ENCODE data around the gene CDV3. TPM values are rescaled to one million over a fixed set of nuclear protein-coding genes. Genes with fewer than 3 reads are reported as not detected.
"Not testable (repeated sequence)": the region's sequence is repeated elsewhere in the genome, so short reads cannot be mapped to it uniquely, and the experiment has no call there.

Gene CDV3
- total RNA-seq, 4 donors from 2014 or later = 46.8 to 84.9 (median 78.8) TPM

DNA sequence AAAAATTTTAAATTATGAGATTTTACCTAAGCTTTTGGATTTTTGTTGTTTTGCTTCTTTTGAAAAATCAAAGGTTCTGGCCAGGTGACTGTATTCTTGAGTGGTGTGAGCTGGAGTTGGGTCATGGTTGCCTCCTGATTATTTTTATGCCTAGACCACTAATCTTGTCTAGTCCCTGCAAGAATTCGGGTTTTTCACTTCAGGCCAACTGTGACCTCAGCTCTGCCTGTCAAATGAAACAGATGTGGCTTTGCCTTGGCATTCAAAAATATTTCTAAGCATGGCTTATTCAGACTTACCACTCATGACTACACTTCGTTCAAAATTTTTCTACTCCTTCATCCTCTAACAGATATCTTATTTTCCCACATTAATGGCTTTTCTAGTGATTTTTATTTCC is 25.4 kb upstream of the CDV3 start:
- in situ Hi-C loops (cut with MboI; ENCODE audit: low pct_ligation_motif_present in 1 of 4, low pct_unique_long_range_greater_than_20kb in 1 of 4, low sequenced_read_pairs in 3 of 4) (no loop called here), intact Hi-C loops (cut with DNase I; ENCODE audit: low total_unique reads) (no loop called here)
- whole genome bisulfite sequencing, 2 donors (ENCODE audit: low coverage in 1 of 2) = 53 to 70% methylated on average over 2 of the region's 2 CpGs
- no peaks in the 10 kb centered on the region for H3K36me3 ChIP-seq
- H3K27me3 ChIP-seq = no peaks in the 10 kb centered on the region
- peak overlapping the region; percentile 34 to 62 (median 48) for H3K27ac ChIP-seq
- H3K4me1 ChIP-seq = peaks cover 13 to 20% (median 14%) of the 10 kb centered on the region in 4 donors
- no peak for TF ChIP-seq POLR2A (IDR thresholded peaks at IDR 0.05)
- TF ChIP-seq POLR2AphosphoS5 (IDR thresholded peaks at IDR 0.05) = no peak
- TF ChIP-seq, protein P1, sequence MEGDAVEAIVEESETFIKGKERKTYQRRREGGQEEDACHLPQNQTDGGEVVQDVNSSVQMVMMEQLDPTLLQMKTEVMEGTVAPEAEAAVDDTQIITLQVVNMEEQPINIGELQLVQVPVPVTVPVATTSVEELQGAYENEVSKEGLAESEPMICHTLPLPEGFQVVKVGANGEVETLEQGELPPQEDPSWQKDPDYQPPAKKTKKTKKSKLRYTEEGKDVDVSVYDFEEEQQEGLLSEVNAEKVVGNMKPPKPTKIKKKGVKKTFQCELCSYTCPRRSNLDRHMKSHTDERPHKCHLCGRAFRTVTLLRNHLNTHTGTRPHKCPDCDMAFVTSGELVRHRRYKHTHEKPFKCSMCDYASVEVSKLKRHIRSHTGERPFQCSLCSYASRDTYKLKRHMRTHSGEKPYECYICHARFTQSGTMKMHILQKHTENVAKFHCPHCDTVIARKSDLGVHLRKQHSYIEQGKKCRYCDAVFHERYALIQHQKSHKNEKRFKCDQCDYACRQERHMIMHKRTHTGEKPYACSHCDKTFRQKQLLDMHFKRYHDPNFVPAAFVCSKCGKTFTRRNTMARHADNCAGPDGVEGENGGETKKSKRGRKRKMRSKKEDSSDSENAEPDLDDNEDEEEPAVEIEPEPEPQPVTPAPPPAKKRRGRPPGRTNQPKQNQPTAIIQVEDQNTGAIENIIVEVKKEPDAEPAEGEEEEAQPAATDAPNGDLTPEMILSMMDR (IDR thresholded peaks at IDR 0.05) = no peak
- no peak for TF ChIP-seq EP300 (IDR thresholded peaks at IDR 0.05; ENCODE audit: low read depth)
- H3K4me3 ChIP-seq = no peak overlapping the region
- H3K9me3 ChIP-seq = no peaks in the 10 kb centered on the region
- DNase-seq = no peak

DNA sequence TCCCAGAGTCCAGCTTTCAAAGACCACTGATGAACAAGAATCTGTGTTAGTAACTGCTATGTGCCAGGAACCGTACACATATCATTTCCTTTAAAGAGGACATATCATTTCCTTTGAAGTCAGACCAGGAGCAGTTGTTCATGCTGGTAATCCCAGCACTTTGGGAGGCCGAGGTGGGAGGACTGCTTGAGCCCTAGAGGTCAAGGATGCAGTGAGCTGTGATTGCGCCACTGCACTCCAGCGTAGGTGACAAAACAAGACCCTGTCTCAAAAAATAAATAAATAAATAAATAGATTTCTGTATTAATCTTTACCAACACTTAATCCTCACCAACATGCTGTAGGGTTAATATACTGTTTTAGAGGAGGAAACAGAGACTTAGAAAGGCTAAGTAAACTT is 23.9 kb upstream of the CDV3 start:
- no peaks in the 10 kb centered on the region for H3K9me3 ChIP-seq
- intact Hi-C loops (cut with DNase I; ENCODE audit: low total_unique reads) (no loop called here), in situ Hi-C loops (cut with MboI; ENCODE audit: low pct_ligation_motif_present in 1 of 4, low pct_unique_long_range_greater_than_20kb in 1 of 4, low sequenced_read_pairs in 3 of 4) (no loop called here)
- H3K27ac ChIP-seq = no peak overlapping the region
- peaks cover 13 to 20% (median 14%) of the 10 kb centered on the region in 4 donors for H3K4me1 ChIP-seq
- H3K4me3 ChIP-seq = no peak overlapping the region
- WGBS, 2 donors (ENCODE audit: low coverage in 1 of 2) = 86% methylated on average over 4 of the region's 4 CpGs
- H3K36me3 ChIP-seq = no peaks in the 10 kb centered on the region
- DNase-seq = no peak
- H3K27me3 ChIP-seq = no peaks in the 10 kb centered on the region
- TF ChIP-seq EP300 (IDR thresholded peaks at IDR 0.05; ENCODE audit: low read depth) = no peak

DNA sequence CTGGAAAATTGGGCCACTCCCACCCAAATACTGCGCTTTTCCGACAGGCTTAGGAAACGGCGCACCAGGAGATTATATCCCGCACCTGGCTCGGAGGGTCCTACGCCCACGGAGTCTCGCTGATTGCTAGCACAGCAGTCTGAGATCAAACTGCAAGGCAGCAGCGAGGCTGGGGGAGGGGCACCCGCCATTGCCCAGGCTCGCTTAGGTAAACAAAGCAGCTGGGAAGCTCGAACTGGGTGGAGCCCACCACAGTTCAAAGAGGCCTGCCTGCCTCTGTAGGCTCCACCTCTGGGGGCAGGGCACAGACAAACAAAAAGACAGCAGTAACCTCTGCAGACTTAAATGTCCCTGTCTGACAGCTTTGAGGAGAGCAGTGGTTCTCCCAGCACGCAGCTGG is 21.9 kb upstream of the CDV3 start:
- WGBS, 2 donors (ENCODE audit: low coverage in 1 of 2) = 100% methylated on average over 5 of the region's 14 CpGs; no CpG with 5 or more reads in 1 of the 2 donors
- H3K4me1 ChIP-seq = peaks cover 13 to 20% (median 14%) of the 10 kb centered on the region in 4 donors
- intact Hi-C loops (cut with DNase I; ENCODE audit: low total_unique reads); H3K9me3 ChIP-seq; H3K4me3 ChIP-seq; H3K36me3 ChIP-seq; in situ Hi-C loops (cut with MboI; ENCODE audit: low pct_ligation_motif_present in 1 of 4, low pct_unique_long_range_greater_than_20kb in 1 of 4, low sequenced_read_pairs in 3 of 4); H3K27ac ChIP-seq; H3K27me3 ChIP-seq; DNase-seq: not testable (repeated sequence)

DNA sequence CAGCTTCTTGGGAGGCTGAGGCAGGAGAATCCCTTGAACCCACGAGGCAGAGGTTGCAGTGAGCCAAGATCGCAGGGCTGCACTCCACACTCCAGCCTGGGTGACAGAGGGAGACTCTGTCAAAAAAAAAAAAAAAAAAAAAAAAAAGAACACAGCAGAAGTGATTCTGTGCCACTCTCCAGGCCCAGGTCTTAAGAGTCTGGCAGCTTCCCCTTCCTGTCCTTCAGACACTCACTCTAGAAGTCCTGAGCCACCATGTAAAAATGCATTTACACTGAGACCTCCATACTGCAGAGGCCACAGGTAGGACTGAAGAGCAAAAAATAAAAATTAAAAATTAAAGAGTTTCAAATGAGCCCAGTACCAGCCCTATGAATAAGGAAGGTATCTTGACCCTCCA is 11.8 kb upstream of the CDV3 start:
- WGBS, 2 donors (ENCODE audit: low coverage in 1 of 2) = 60 to 97% methylated on average over 1 to 2 of the region's 2 CpGs
- DNase-seq = no peak
- Histone ChIP-seq H3K36me3 (no peaks in the 10 kb centered on the region), H3K27ac (no peak overlapping the region), H3K9me3 (no peaks in the 10 kb centered on the region), H3K4me3 (no peak overlapping the region), H3K27me3 (no peaks in the 10 kb centered on the region), H3K4me1 (no peaks in the 10 kb centered on the region)
- intact Hi-C loops (cut with DNase I; ENCODE audit: low total_unique reads) (no loop called here), in situ Hi-C loops (cut with MboI; ENCODE audit: low pct_ligation_motif_present in 1 of 4, low pct_unique_long_range_greater_than_20kb in 1 of 4, low sequenced_read_pairs in 3 of 4) (no loop called here)
- TF ChIP-seq EP300 (IDR thresholded peaks at IDR 0.05; ENCODE audit: low read depth) (no peak), POLR2A (IDR thresholded peaks at IDR 0.05) (no peak), POLR2AphosphoS5 (IDR thresholded peaks at IDR 0.05) (no peak)
- TF ChIP-seq, protein P1 (IDR thresholded peaks at IDR 0.05) = no peak

DNA sequence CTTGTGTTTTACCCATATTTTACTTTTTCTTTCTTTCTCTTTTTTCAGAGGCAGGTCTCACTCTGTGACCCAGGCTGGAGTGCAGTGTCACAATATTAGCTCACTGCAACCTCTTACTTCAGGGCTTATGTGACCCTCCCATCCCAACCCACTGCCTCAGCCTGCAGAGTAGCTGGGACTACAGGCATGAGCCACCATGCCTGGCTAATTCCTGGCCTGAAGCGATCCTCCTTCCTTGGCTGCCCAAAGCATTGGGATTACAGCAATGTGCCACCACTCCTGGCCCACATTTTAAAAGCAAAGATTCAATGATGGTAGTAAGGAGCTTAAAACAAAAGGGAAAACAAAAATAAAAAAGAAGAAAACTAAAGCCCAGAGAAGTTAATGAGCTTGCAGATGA is 11.1 kb upstream of the CDV3 start:
- TF ChIP-seq POLR2AphosphoS5 (IDR thresholded peaks at IDR 0.05) (no peak), EP300 (IDR thresholded peaks at IDR 0.05; ENCODE audit: low read depth) (no peak), POLR2A (IDR thresholded peaks at IDR 0.05) (no peak)
- TF ChIP-seq, protein P1 (IDR thresholded peaks at IDR 0.05) = no peak

More for the DNA sequence above, 11.1 kb upstream of the CDV3 start:
- WGBS, 2 donors (ENCODE audit: low coverage in 1 of 2) = 96% methylated on average over 1 of the region's 1 CpG; no CpG with 5 or more reads in 1 of the 2 donors
- DNase-seq = no peak
- H3K36me3 ChIP-seq = no peaks in the 10 kb centered on the region
- H3K27ac ChIP-seq = no peak overlapping the region
- H3K4me1 ChIP-seq = no peaks in the 10 kb centered on the region
- in situ Hi-C loops (cut with MboI; ENCODE audit: low pct_ligation_motif_present in 1 of 4, low pct_unique_long_range_greater_than_20kb in 1 of 4, low sequenced_read_pairs in 3 of 4) = no loop called here
- no peak overlapping the region for H3K4me3 ChIP-seq
- no peaks in the 10 kb centered on the region for H3K9me3 ChIP-seq
- intact Hi-C loops (cut with DNase I; ENCODE audit: low total_unique reads) = no loop called here
- H3K27me3 ChIP-seq = no peaks in the 10 kb centered on the region

Data from transverse colon (tissue), 4 donors.